Fibroblast of the aortic adventitia (primary cell): Measurements from ENCODE around the gene TMPRSS9. TPM values are rescaled to one million over a fixed set of nuclear protein-coding genes. Genes with fewer than 3 reads are reported as not detected.

Source experiments
- DNase-seq: peaks from one replicate; pipeline ENCODE4 v3.0.0-alpha.2; 2010; ENCODE audit warnings: low read depth
- H3K4me3 ChIP-seq: 2 replicates; pipeline ENCODE4 v1.5.1; 2011; ENCODE audit warnings: low read depth, mild to moderate bottlenecking, control low read depth, low read length, moderate library complexity
- total RNA-seq: library from RNA; depleted of rRNA; stranded (reverse); fragments of >200 nt; gene quantifications from 2 replicates; pipeline ENCODE4 v1.2.3, GENCODE V29; 2012; ENCODE audit warnings: low replicate concordance
- TF ChIP-seq, protein P1 (sequence below): IDR thresholded peaks from 2 replicates; pipeline ENCODE4 v1.5.1; 2011; ENCODE audit warnings: mild to moderate bottlenecking, low read length, control low read depth, inconsistent platforms; ENCODE audit not compliant: insufficient read depth

The TMPRSS9 gene
- total RNA-seq, 1 donor, result not detected

DNA sequence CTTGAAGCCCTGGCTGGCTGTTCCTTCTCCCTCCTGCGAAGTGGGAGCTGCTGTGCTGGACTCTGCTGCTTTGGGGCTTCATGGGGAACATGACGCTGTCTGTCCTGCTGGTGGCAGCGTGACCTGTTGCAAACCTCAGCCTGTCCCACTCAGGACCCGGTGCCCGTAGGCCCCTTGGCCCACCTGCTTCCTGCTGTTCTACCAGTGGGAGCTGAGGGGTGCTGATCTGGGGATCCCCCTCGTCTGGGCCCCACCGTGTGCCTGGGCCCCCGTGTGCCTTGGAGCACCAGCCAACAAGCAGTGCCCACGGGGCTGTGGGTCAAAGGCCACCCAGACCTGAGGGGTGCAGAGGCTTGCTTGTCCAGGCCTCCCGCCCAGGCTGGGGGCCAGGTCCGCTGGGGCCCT, 26.3 kb upstream of the TMPRSS9 start:
- no peak for DNase-seq

DNA sequence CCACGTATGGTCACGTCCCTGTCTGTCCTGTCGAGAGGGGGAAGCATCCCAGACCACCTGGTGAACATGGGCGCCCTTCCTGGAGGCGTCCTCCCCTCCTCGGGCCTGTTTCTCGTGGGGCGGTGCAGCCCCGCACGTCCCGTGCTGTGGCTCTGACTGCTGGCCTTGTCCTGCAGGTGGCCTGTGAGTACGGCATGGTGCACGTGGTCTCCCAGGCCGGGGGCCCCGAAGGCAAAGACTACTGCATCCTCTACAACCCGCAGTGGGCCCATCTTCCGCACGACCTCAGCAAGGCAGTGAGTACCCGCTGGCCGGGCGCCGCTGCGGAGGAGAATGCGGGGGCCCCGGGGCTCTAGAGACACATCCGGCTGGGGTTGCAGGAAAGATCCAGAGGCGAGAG, 25.6 kb upstream of the TMPRSS9 start:
- TF ChIP-seq, protein P1, sequence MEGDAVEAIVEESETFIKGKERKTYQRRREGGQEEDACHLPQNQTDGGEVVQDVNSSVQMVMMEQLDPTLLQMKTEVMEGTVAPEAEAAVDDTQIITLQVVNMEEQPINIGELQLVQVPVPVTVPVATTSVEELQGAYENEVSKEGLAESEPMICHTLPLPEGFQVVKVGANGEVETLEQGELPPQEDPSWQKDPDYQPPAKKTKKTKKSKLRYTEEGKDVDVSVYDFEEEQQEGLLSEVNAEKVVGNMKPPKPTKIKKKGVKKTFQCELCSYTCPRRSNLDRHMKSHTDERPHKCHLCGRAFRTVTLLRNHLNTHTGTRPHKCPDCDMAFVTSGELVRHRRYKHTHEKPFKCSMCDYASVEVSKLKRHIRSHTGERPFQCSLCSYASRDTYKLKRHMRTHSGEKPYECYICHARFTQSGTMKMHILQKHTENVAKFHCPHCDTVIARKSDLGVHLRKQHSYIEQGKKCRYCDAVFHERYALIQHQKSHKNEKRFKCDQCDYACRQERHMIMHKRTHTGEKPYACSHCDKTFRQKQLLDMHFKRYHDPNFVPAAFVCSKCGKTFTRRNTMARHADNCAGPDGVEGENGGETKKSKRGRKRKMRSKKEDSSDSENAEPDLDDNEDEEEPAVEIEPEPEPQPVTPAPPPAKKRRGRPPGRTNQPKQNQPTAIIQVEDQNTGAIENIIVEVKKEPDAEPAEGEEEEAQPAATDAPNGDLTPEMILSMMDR, result no peak
- no peak overlapping the region for H3K4me3 ChIP-seq

More for the DNA sequence above, 26.3 kb upstream of the TMPRSS9 start:
- TF ChIP-seq, protein P1, result no peak
- H3K4me3 ChIP-seq, result no peak overlapping the region

DNA sequence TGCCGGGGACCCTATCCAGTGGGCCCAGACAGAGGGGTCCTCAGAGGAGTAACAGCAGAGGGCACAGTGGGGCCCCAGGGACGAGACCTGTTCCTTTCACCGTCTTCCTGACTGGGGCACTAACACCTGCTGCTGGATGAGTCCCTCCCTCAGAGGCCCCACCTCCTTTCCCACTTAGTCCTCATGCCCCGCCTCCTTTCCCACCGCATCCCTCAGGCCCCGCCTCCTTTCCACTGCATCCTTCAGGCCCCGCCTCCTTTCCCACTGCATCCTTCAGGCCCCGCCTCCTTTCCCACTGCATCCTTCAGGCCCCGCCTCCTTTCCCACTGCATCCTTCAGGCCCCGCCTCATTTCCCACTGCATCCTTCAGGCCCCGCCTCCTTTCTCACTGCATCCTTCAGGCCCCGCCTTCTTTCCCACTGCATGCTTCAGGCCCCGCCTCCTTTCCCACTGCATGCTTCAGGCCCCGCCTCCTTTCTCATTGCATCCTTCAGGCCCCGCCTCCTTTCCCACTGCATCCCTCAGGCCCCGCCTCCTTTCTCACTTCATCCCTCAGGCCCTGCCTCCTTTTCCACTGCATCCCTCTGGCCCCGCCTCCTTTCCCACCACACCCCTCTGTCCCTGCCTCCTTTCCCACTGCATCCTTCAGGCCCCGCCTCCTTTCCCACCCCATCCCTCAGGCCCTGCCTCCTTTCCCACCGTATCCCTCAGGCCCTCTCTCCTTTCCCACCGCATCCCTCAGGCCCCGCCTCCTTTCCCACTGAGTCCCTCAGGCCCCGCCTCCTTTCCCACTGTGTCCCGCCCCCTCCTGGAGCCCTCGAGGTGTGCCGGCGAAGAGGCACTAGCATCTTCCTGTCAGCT, 24.8 kb upstream of the TMPRSS9 start:
- H3K4me3 ChIP-seq, result no peak overlapping the region
- DNase-seq, result no peak
- TF ChIP-seq, protein P1, result no peak

More for the DNA sequence above, 25.6 kb upstream of the TMPRSS9 start:
- DNase-seq, result no peak

- TF ChIP-seq, protein P1, result no peak
- DNase-seq, result no peak
- no peak overlapping the region for H3K4me3 ChIP-seq
Observed at GRCh38 chr19:2335848-2336247, 24.2 kb upstream of the TMPRSS9 start.

DNA sequence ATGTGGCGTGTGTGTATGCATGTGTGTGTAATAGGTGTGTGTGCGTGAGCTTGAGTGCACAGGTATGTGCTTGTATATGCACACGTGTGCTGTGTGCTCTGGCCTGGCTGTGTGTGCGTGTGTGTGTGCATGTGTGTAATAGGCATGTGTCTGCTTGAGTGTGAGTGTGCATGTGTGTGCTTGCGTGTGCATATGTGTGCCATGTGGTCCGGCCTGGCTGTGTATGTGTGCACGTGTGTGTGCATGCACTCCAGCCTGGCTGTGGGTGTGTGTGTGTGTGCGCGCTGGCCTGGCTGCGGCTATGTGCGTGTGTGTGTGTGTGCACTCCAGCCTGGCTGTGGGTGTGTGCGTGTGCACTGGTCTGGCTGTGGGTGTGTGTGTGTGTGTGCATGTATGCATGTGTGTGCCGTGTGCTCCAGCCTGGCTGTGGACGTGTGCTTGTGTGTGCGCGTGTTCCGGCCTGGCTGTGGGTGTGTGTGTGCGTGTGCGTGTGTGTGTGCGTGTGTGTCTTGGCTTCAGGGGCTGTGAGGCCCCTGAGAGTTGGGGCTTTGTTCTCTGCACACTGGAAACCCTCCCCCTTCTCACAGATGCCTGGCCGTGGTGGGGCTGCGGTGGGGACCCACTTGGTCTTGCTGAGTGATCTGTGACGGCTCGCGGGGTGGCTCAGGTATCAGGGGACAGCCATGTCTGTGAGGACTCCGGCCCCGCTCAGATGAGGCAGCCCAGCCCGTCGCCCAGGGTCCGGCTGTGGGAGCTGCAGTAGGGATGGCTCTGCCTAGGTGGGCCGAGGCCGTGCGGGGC, 23.3 kb upstream of the TMPRSS9 start:
- H3K4me3 ChIP-seq, result no peak overlapping the region
- no peak for DNase-seq
- TF ChIP-seq, protein P1, result no peak

GRCh38 chr19:2337329-2337707, 22.7 kb upstream of the TMPRSS9 start:
- H3K4me3 ChIP-seq, result no peak overlapping the region
- peak; percentile 62 for DNase-seq

More at GRCh38 chr19:2337329-2337707, 22.7 kb upstream of the TMPRSS9 start:
- TF ChIP-seq, protein P1, result peak; percentile 55
